Naive thymus-derived CD4-positive, alpha-beta T cell (primary cell): ENCODE measurements around the gene PNLIPRP2. TPM values are rescaled to one million over a fixed set of nuclear protein-coding genes. Genes with fewer than 3 reads are reported as not detected.

Experiments
- ATAC-seq: fragments of 150-1000 bp; cut with Tn5 transposase; 2 replicates; pipeline ENCODE4 v1.10.0; 2021; ENCODE audit warnings: mild to moderate bottlenecking, moderate library complexity
- CTCF ChIA-PET: fragments of 350-600 bp; sonication (Branson Sonifier 250); formaldehyde crosslinking; loops from one replicate; lab custom pipeline; 2021; ENCODE audit warnings: antibody characterized with exemption; lab: Charles Lee
- POLR2A ChIA-PET: fragments of 350-600 bp; sonication (Branson Sonifier 250); formaldehyde crosslinking; loops from one replicate; lab custom pipeline; 2021; ENCODE audit warnings: antibody characterized with exemption, inconsistent platforms; lab: Charles Lee
- DNase-seq, 9 donors: peaks; one replicate each; pipeline versions ENCODE4 v3.0.0 to v3.0.0-alpha.2; 2020 to 2022; ENCODE audit warnings: mixed read lengths in 1 of 9
- H3K27ac ChIP-seq: one replicate; pipeline ENCODE4 v1.7.0; 2013; ENCODE audit warnings: mild to moderate bottlenecking, low read depth, low read length, moderate library complexity
- H3K27me3 ChIP-seq, 2 donors: one replicate each; pipeline ENCODE4 v1.7.0; 2013; ENCODE audit warnings: low read length in 2 of 2, mild to moderate bottlenecking in 2 of 2, moderate library complexity in 2 of 2; ENCODE audit not compliant: control insufficient read depth in 2 of 2, insufficient read depth in 2 of 2
- H3K36me3 ChIP-seq, 3 experiments: 1 replicate in 2 of 3; 2 replicates in 1 of 3; pipeline ENCODE4 v1.7.0; 2013; ENCODE audit warnings: low read length in 3 of 3, mild to moderate bottlenecking in 3 of 3, moderate library complexity in 1 of 3; ENCODE audit not compliant: insufficient read depth in 3 of 3, control insufficient read depth in 2 of 3
- H3K4me1 ChIP-seq, 2 donors: one replicate each; pipeline ENCODE4 v1.7.0; 2013; ENCODE audit warnings: low read length in 2 of 2, mild to moderate bottlenecking in 2 of 2, moderate library complexity in 1 of 2; ENCODE audit not compliant: control insufficient read depth in 2 of 2, insufficient read depth in 2 of 2
- H3K4me3 ChIP-seq: 2 replicates; pipeline ENCODE4 v1.7.0; 2013; ENCODE audit warnings: mild to moderate bottlenecking, low read length
- H3K9me3 ChIP-seq, 3 experiments: 1 replicate in 2 of 3; 2 replicates in 1 of 3; pipeline ENCODE4 v1.7.0; 2013; ENCODE audit warnings: low read length in 3 of 3; ENCODE audit not compliant: control insufficient read depth in 2 of 3
- H3K27ac Mint-ChIP-seq, 9 donors: one replicate each; pipeline ENCODE4 v1.8.0; 2020 to 2022; ENCODE audit warnings: mixed read lengths in 9 of 9, mild to moderate bottlenecking in 8 of 9, moderate library complexity in 5 of 9, inconsistent platforms in 2 of 9
- H3K27me3 Mint-ChIP-seq, 5 donors: one replicate each; pipeline ENCODE4 v1.8.0; 2021 to 2022; ENCODE audit warnings: mixed read lengths in 5 of 5, mild to moderate bottlenecking in 1 of 5
- H3K36me3 Mint-ChIP-seq, 5 donors: one replicate each; pipeline ENCODE4 v1.8.0; 2020 to 2022; ENCODE audit warnings: mixed read lengths in 5 of 5, mild to moderate bottlenecking in 3 of 5, inconsistent platforms in 1 of 5
- H3K4me1 Mint-ChIP-seq, 7 donors: one replicate each; pipeline ENCODE4 v1.8.0; 2020 to 2022; ENCODE audit warnings: mixed read lengths in 7 of 7, mild to moderate bottlenecking in 3 of 7, inconsistent platforms in 1 of 7
- H3K4me3 Mint-ChIP-seq, 10 donors: one replicate each; pipeline ENCODE4 v1.8.0; 2020 to 2022; ENCODE audit warnings: mild to moderate bottlenecking in 10 of 10, mixed read lengths in 10 of 10, moderate library complexity in 6 of 10, inconsistent platforms in 2 of 10
- H3K9me3 Mint-ChIP-seq, 11 donors: one replicate each; pipeline ENCODE4 v1.8.0; 2020 to 2022; ENCODE audit warnings: mixed read lengths in 11 of 11, mild to moderate bottlenecking in 4 of 11, inconsistent platforms in 1 of 11, moderate library complexity in 1 of 11
- intact Hi-C, 2 donors: fragments of 100-400 bp; cut with micrococcal nuclease; formaldehyde crosslinking; loops; one replicate each; pipeline ENCODE4 v1.15.1; 2023
- polyA plus RNA-seq, 2 donors: library from polyadenylated mRNA; unstranded; fragments of 300-500 nt; fragmentation: Illumina TruSeq; gene quantifications; one replicate each; pipeline ENCODE4 v1.2.3, GENCODE V29; 2021
- total RNA-seq, 6 experiments: library from RNA in 5 of 6; stranded (reverse) in 5 of 6; gene quantifications; 1 replicate in 5 of 6; 2 replicates in 1 of 6; pipeline ENCODE4 v1.2.3 and lab custom pipeline; 2021 to 2026

PNLIPRP2 gene
- total and polyA plus RNA-seq, 7 experiments from 2014 or later, result not detected

DNA sequence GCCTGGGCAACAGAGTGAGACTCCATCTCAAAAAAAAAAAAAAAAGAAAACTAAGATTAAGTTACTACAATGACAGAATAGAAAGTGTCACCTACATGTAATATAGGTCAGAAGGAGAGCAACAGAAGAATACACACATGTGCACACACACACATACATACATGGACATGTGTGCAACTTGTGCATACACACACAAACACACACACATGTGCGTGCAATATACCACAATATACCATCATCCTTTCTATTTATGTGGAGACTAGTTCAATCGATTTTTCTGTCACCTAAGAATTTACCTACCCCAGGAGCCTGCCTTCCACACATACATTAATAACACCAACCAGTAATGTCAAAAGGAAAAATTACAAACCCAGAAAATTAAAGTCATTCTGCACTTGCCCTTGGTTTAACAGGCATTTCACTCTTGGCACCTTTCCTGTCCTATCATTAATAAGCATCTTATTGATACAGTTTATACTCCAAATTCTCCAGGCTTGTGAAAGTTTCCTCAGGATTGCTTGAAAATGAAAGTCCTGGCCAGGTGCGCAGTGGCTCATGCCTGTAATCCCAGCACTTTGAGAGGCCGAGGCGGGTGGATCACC, 27.5 kb upstream of the PNLIPRP2 start:
- Histone ChIP-seq H3K4me1 (no peaks in the 10 kb centered on the region), H3K9me3 (no peaks in the 10 kb centered on the region), H3K36me3 (no peaks in the 10 kb centered on the region), H3K4me3 (no peak overlapping the region), H3K27ac (no peak overlapping the region), H3K27me3 (no peaks in the 10 kb centered on the region)
- H3K27me3 Mint-ChIP-seq, result peaks cover 0 to 23% (median 4%) of the 10 kb centered on the region in 5 donors
- H3K27ac Mint-ChIP-seq, result no peak overlapping the region
- CTCF ChIA-PET, result no interaction called here
- peaks cover 0 to 3% (median 0%) of the 10 kb centered on the region in 11 donors for H3K9me3 Mint-ChIP-seq
- H3K36me3 Mint-ChIP-seq, result no peaks in the 10 kb centered on the region
- no peak overlapping the region for H3K4me3 Mint-ChIP-seq
- ATAC-seq, result no peak
- no peak for DNase-seq
- POLR2A ChIA-PET, result no interaction called here
- H3K4me1 Mint-ChIP-seq, result no peaks in the 10 kb centered on the region
- intact Hi-C loops, result no loop called here

DNA sequence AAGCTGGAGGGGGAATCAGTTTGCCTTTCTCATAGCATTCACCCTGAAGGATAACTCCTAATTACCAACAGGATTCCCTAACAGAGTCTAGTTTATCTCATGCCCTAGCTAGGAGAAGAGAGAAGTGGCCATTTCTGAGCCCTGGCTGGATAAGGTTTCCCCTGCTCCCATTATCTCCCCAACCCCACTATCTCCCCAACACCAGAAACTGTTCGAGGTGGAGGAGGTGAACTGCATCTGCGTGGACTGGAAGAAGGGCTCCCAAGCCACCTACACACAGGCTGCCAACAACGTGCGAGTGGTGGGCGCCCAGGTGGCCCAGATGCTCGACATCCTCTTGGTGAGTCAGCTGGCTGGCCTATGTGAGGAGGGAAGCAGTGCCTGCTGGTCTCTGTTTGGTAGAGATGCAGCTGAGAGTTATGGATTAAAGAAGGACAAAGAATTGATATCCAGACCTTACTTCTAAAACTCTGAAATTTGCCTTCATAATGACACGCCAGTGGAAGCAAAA, 26.2 kb upstream of the PNLIPRP2 start:
- H3K36me3 Mint-ChIP-seq, result no peaks in the 10 kb centered on the region
- ATAC-seq (no peak), DNase-seq (no peak)
- H3K4me1 ChIP-seq, result no peaks in the 10 kb centered on the region
- H3K27me3 Mint-ChIP-seq, result peaks cover 0 to 23% (median 4%) of the 10 kb centered on the region in 5 donors
- peaks cover 0 to 3% (median 0%) of the 10 kb centered on the region in 11 donors for H3K9me3 Mint-ChIP-seq
- ChIA-PET CTCF (no interaction called here), POLR2A (no interaction called here)
- no peaks in the 10 kb centered on the region for H3K9me3 ChIP-seq
- no peaks in the 10 kb centered on the region for H3K27me3 ChIP-seq
- H3K36me3 ChIP-seq, result no peaks in the 10 kb centered on the region
- no peak overlapping the region for H3K4me3 ChIP-seq
- no peak overlapping the region for H3K27ac Mint-ChIP-seq
- intact Hi-C loops, result no loop called here
- no peaks in the 10 kb centered on the region for H3K4me1 Mint-ChIP-seq
- H3K27ac ChIP-seq, result no peak overlapping the region
- H3K4me3 Mint-ChIP-seq, result no peak overlapping the region

DNA sequence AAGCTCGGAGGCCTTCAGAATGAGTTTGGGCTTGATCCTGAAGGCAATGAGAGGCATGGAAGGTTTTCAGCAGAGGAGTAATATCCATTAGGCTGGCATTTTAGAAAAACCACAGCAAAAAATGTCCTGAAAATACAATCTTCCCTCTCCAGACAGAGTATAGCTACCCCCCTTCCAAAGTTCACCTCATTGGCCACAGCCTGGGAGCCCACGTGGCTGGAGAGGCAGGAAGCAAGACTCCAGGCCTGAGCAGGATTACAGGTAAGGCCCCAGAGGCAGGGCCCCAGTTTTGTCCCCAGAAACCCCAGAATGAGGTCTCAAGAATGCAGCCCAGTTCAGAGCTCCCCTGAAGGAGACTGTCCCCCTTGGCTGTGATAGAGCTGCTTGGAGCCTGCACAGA, 24.7 kb upstream of the PNLIPRP2 start:
- Histone ChIP-seq H3K27ac (no peak overlapping the region), H3K36me3 (no peaks in the 10 kb centered on the region), H3K4me1 (no peaks in the 10 kb centered on the region), H3K9me3 (no peaks in the 10 kb centered on the region), H3K4me3 (no peak overlapping the region), H3K27me3 (no peaks in the 10 kb centered on the region)
- Mint-ChIP-seq H3K36me3 (no peaks in the 10 kb centered on the region), H3K27ac (no peak overlapping the region), H3K4me3 (no peak overlapping the region), H3K9me3 (peaks cover 0 to 6% (median 0%) of the 10 kb centered on the region in 11 donors), H3K27me3 (peaks cover 0 to 18% (median 4%) of the 10 kb centered on the region in 5 donors), H3K4me1 (no peaks in the 10 kb centered on the region)
- CTCF ChIA-PET, result no interaction called here
- POLR2A ChIA-PET, result no interaction called here
- DNase-seq (no peak), ATAC-seq (no peak)
- intact Hi-C loops, result no loop called here

DNA sequence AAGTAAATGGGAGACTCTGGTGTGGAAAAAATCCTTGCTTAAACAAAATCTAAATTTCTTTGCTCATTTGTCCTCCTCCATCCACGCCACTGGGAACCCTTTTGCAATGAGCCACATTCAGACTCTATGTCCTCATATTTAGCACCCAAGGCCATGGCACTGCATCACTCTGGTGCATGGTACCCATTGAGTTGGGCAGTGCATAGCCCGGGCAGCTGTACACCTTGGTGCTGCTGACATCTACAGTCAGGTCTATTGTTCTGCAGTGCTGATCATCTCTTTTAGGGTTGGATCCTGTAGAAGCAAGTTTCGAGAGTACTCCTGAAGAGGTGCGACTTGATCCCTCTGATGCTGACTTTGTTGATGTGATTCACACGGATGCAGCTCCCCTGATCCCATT, 23.2 kb upstream of the PNLIPRP2 start:
- ChIA-PET POLR2A (no interaction called here), CTCF (no interaction called here)
- Histone ChIP-seq H3K4me3 (no peak overlapping the region), H3K36me3 (no peaks in the 10 kb centered on the region), H3K27me3 (no peaks in the 10 kb centered on the region), H3K9me3 (no peaks in the 10 kb centered on the region), H3K27ac (no peak overlapping the region), H3K4me1 (no peaks in the 10 kb centered on the region)
- Mint-ChIP-seq H3K27me3 (peaks cover 0 to 17% (median 4%) of the 10 kb centered on the region in 5 donors), H3K27ac (no peak overlapping the region), H3K4me3 (no peak overlapping the region), H3K4me1 (no peaks in the 10 kb centered on the region), H3K36me3 (no peaks in the 10 kb centered on the region), H3K9me3 (peaks cover 0 to 4% (median 0%) of the 10 kb centered on the region in 11 donors)
- DNase-seq (no peak), ATAC-seq (no peak)
- intact Hi-C loops, result no loop called here

DNA sequence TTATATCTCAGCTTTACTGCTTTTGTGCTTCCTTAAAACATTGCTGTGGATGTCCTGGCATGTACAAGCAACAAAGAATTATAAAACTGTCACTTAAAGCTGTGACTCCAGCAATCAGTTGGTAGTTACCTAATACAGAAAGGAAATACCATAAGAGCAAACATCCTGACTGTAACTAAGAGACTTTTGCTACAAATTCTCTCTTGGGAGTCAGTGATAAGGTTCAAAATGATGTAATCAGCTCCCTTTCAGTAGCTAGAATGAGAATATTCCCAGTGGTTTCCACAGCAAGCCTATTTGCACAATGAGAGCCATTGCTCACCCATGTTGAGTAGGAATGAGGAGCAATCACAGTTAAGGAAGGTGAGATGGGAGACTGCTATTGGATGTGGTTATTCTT, 22.4 kb upstream of the PNLIPRP2 start:
- no peaks in the 10 kb centered on the region for H3K36me3 ChIP-seq
- DNase-seq (no peak), ATAC-seq (no peak)
- no peaks in the 10 kb centered on the region for H3K36me3 Mint-ChIP-seq
- peaks cover 0 to 11% (median 4%) of the 10 kb centered on the region in 5 donors for H3K27me3 Mint-ChIP-seq
- H3K9me3 Mint-ChIP-seq, result peaks cover 0 to 4% (median 0%) of the 10 kb centered on the region in 11 donors
- no peaks in the 10 kb centered on the region for H3K27me3 ChIP-seq
- no peaks in the 10 kb centered on the region for H3K4me1 Mint-ChIP-seq
- no peak overlapping the region for H3K27ac ChIP-seq
- CTCF ChIA-PET, result no interaction called here
- no peaks in the 10 kb centered on the region for H3K9me3 ChIP-seq
- intact Hi-C loops, result no loop called here
- no peak overlapping the region for H3K4me3 Mint-ChIP-seq
- H3K27ac Mint-ChIP-seq, result no peak overlapping the region
- POLR2A ChIA-PET, result no interaction called here
- H3K4me1 ChIP-seq, result no peaks in the 10 kb centered on the region
- H3K4me3 ChIP-seq, result no peak overlapping the region

DNA sequence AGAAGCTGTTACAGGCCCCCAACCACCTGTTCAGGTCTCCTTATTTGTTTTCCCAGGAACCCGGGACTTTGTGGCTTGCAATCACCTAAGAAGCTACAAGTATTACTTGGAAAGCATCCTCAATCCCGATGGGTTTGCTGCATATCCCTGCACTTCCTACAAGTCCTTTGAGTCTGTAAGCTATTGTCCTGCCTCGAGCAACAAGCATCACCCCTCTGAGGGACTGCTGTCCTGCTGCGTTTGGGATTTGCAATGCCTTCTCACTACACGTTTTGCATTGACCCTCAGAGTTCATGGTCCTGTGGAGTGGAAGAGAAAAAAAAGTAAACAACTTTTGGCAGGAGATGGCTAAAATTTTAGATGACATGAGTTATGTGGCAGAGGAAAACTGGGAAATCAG, 20.8 kb upstream of the PNLIPRP2 start:
- peaks cover 0 to 4% (median 0%) of the 10 kb centered on the region in 11 donors for H3K9me3 Mint-ChIP-seq
- no peak for ATAC-seq
- intact Hi-C loops, result no loop called here
- Histone ChIP-seq H3K27me3 (no peaks in the 10 kb centered on the region), H3K36me3 (no peaks in the 10 kb centered on the region), H3K4me1 (no peaks in the 10 kb centered on the region), H3K27ac (no peak overlapping the region), H3K9me3 (no peaks in the 10 kb centered on the region), H3K4me3 (no peak overlapping the region)
- DNase-seq, result no peak
- POLR2A ChIA-PET, result no interaction called here
- H3K27ac Mint-ChIP-seq, result no peak overlapping the region
- no peak overlapping the region for H3K4me3 Mint-ChIP-seq
- no peaks in the 10 kb centered on the region for H3K4me1 Mint-ChIP-seq
- H3K27me3 Mint-ChIP-seq, result peaks cover 0 to 8% (median 4%) of the 10 kb centered on the region in 5 donors
- H3K36me3 Mint-ChIP-seq, result no peaks in the 10 kb centered on the region
- CTCF ChIA-PET, result no interaction called here
